GM23338 (cell line): ENCODE results near the gene PLXNB2. TPM values are rescaled to one million over a fixed set of nuclear protein-coding genes. Genes with fewer than 3 reads are reported as not detected.

Experiments
- ATAC-seq: fragments of 200-7000 bp; cut with Tn5 transposase; 3 replicates; pipeline ENCODE4 v1.9.1; 2020
- DNase-seq: peaks from one replicate; pipeline ENCODE4 v3.0.0-alpha.2; 2015; ENCODE audit warnings: low spot score
- H2AFZ ChIP-seq: fragments of 200-600 bp; sonication (generic); 2 replicates; pipeline ENCODE4 v1.8.0; 2016; ENCODE audit warnings: antibody characterized with exemption, mild to moderate bottlenecking, moderate library complexity
- H3F3A ChIP-seq: fragments of 200-600 bp; sonication (generic); replicated peaks from 2 replicates; pipeline ENCODE4 v1.8.0; 2017; ENCODE audit warnings: antibody characterized with exemption, mixed run types, low read depth
- H3K27ac ChIP-seq: fragments of 200-600 bp; sonication (generic); 2 replicates; pipeline ENCODE4 v1.6.1; 2016; ENCODE audit warnings: low read depth
- H3K27me3 ChIP-seq: fragments of 200-600 bp; sonication (generic); 2 replicates; pipeline ENCODE4 v1.8.0; 2016; ENCODE audit warnings: mild to moderate bottlenecking, mixed run types, moderate library complexity; ENCODE audit not compliant: insufficient read depth
- H3K36me3 ChIP-seq: fragments of 200-600 bp; sonication (generic); 2 replicates; pipeline ENCODE4 v1.8.0; 2016; ENCODE audit warnings: mild to moderate bottlenecking; ENCODE audit not compliant: insufficient read depth
- H3K4me1 ChIP-seq: fragments of 200-600 bp; sonication (generic); 2 replicates; pipeline ENCODE4 v1.8.0; 2016; ENCODE audit warnings: mild to moderate bottlenecking, moderate library complexity; ENCODE audit not compliant: insufficient read depth
- H3K4me2 ChIP-seq: fragments of 200-600 bp; sonication (generic); 2 replicates; pipeline ENCODE4 v1.7.1; 2017; ENCODE audit warnings: mixed run types
- H3K4me3 ChIP-seq: fragments of 200-600 bp; sonication (generic); 2 replicates; pipeline ENCODE4 v1.6.1; 2016; ENCODE audit warnings: mixed run types
- H3K79me2 ChIP-seq: fragments of 200-600 bp; sonication (generic); replicated peaks from 2 replicates; pipeline ENCODE4 v1.8.0; 2017; ENCODE audit warnings: mild to moderate bottlenecking; ENCODE audit not compliant: insufficient read depth
- H3K9me2 ChIP-seq: fragments of 200-600 bp; sonication (generic); 2 replicates; pipeline ENCODE4 v1.8.0; 2017; ENCODE audit not compliant: insufficient read depth
- H4K20me1 ChIP-seq: fragments of 200-600 bp; sonication (generic); replicated peaks from 2 replicates; pipeline ENCODE4 v1.8.0; 2017; ENCODE audit warnings: mild to moderate bottlenecking; ENCODE audit not compliant: insufficient read depth
- H3K27ac Mint-ChIP-seq: 2 replicates; pipeline ENCODE4 v1.8.0; 2020; ENCODE audit warnings: inconsistent platforms, mild to moderate bottlenecking, moderate library complexity, mixed read lengths
- H3K27me3 Mint-ChIP-seq: 3 replicates; pipeline ENCODE4 v1.8.0; 2022; ENCODE audit warnings: low read depth, mild to moderate bottlenecking, moderate library complexity, mixed read lengths, inconsistent platforms; ENCODE audit not compliant: insufficient read depth, poor library complexity
- H3K36me3 Mint-ChIP-seq: 3 replicates; pipeline ENCODE4 v1.8.0; 2021; ENCODE audit warnings: low read depth, mild to moderate bottlenecking, inconsistent platforms, moderate library complexity, mixed read lengths
- H3K4me1 Mint-ChIP-seq: 3 replicates; pipeline ENCODE4 v1.8.0; 2020; ENCODE audit warnings: mild to moderate bottlenecking, inconsistent platforms, mixed read lengths
- H3K4me3 Mint-ChIP-seq: 3 replicates; pipeline ENCODE4 v1.8.0; 2021; ENCODE audit warnings: moderate library complexity, mild to moderate bottlenecking, inconsistent platforms, mixed read lengths
- H3K9me3 Mint-ChIP-seq: 3 replicates; pipeline ENCODE4 v1.8.0; 2020; ENCODE audit warnings: moderate library complexity, mild to moderate bottlenecking, inconsistent platforms, mixed read lengths
- CREB1 ChIP-seq: fragments of 250-450 bp; sonication (Bioruptor Pico); IDR thresholded peaks from 2 replicates; pipeline ENCODE4 v1.5.0; 2020; ENCODE audit warnings: low read depth, mild to moderate bottlenecking, moderate library complexity
- EZH2 ChIP-seq: fragments of 200-600 bp; sonication (generic); IDR thresholded peaks from one replicate; pipeline ENCODE4 v1.8.0; 2017; ENCODE audit warnings: antibody characterized with exemption, mild to moderate bottlenecking, low read depth; ENCODE audit not compliant: unreplicated experiment
- EZH2phosphoT487 ChIP-seq: fragments of 200-600 bp; sonication (generic); IDR thresholded peaks from one replicate; pipeline ENCODE4 v1.8.1; 2018; ENCODE audit warnings: antibody characterized with exemption; ENCODE audit not compliant: unreplicated experiment
- JUNB ChIP-seq: IDR thresholded peaks from one replicate; pipeline ENCODE4 v1.6.1; 2016; ENCODE audit warnings: antibody characterized with exemption; ENCODE audit not compliant: unreplicated experiment
- NANOG ChIP-seq: IDR thresholded peaks from 2 replicates; pipeline ENCODE4 v1.6.1; 2016; ENCODE audit warnings: antibody characterized with exemption, borderline replicate concordance
- POLR2AphosphoS5 ChIP-seq: IDR thresholded peaks from 2 replicates; pipeline ENCODE4 v1.6.1; 2016; ENCODE audit warnings: antibody characterized with exemption, low read depth
- STAT1 ChIP-seq: IDR thresholded peaks from one replicate; pipeline ENCODE4 v1.6.1; 2016; ENCODE audit warnings: antibody characterized with exemption; ENCODE audit not compliant: unreplicated experiment
- ZNF114 ChIP-seq: fragments of 250-450 bp; sonication (Bioruptor Pico); IDR thresholded peaks from 2 replicates; pipeline ENCODE4 v1.5.0; 2020; ENCODE audit warnings: mild to moderate bottlenecking, moderate library complexity
- ZNF331 ChIP-seq: fragments of 250-450 bp; sonication (Bioruptor Pico); IDR thresholded peaks from 2 replicates; pipeline ENCODE4 v1.5.0; 2020; ENCODE audit warnings: low read depth, mild to moderate bottlenecking, moderate library complexity
- polyA plus RNA-seq: library from polyadenylated mRNA; unstranded; fragments of >200 nt; fragmentation: Nextera tagmentation; extraction: Ambion mirVana; gene quantifications from 2 replicates; pipeline ENCODE4 v1.2.1, GENCODE V29; 2016
- total RNA-seq: library from RNA; depleted of rRNA; stranded (reverse); fragments of >200 nt; shearing (Covaris generic); gene quantifications from 2 replicates; pipeline ENCODE4 v1.2.3, GENCODE V29; 2014
- TF ChIP-seq, protein P1 (sequence below): fragments of 250-450 bp; sonication (Bioruptor Pico); IDR thresholded peaks from 2 replicates; pipeline ENCODE4 v1.5.0; 2020; ENCODE audit warnings: mild to moderate bottlenecking, moderate library complexity
- TF ChIP-seq, protein P2 (sequence below), 2 experiments: fragments of 200-600 bp in 1 of 2; sonication (generic) in 1 of 2; conservative IDR thresholded peaks; 2 replicates each; pipeline versions ENCODE4 v1.5.1 to v1.6.1; 2016 to 2017; ENCODE audit warnings: antibody characterized with exemption in 2 of 2, low read depth in 2 of 2, mild to moderate bottlenecking in 2 of 2, moderate library complexity in 1 of 2
- TF ChIP-seq, protein P3 (sequence below): IDR thresholded peaks from one replicate; pipeline ENCODE4 v1.6.1; 2018; ENCODE audit warnings: antibody characterized with exemption; ENCODE audit not compliant: unreplicated experiment
- TF ChIP-seq, protein P4 (sequence below): IDR thresholded peaks from 2 replicates; pipeline ENCODE4 v1.6.1; 2016; ENCODE audit warnings: antibody characterized with exemption

PLXNB2 gene
- total and polyA plus RNA-seq, 2 experiments from 2014 or later, result 29.1 to 66.3 TPM

DNA sequence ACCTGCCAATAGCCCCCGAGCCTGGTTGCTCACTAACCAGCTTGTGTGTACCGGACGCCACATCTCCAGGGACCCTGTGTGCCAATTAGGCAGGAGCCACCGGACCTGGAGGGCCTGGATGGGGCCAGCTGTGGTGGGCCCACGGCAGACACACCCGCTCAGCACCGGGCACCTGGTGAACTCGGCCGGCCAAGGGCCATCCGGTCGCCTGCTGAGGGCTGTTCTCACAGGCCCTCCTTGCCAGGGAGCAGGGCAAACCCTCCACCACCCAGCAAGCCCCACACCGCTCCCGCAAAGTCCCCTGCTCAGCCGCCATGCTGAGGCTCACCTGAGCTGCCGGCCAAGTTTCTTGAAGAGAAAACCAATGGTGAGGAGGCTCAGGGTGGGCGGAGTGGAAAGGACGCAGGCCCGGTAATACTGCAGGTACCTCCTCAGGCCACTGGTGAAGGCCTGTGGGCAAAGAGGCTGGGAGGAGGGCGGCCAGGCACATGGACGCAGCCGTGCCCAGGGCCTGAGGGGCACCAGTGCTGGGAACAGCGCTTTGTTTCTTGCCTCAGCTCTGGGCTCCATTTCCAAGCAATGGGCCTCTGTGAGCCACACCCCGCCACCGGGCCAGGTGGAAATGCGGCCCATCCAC, 79.7 kb downstream of the PLXNB2 start:
- H2AFZ ChIP-seq, result no peak overlapping the region
- H3K79me2 ChIP-seq, result no peaks in the 10 kb centered on the region
- H3K4me1 ChIP-seq, result no peaks in the 10 kb centered on the region
- peaks cover 9% of the 10 kb centered on the region for H4K20me1 ChIP-seq
- ATAC-seq (no peak), DNase-seq (no peak)
- no peak overlapping the region for H3K27ac Mint-ChIP-seq
- no peaks in the 10 kb centered on the region for H3K9me2 ChIP-seq
- H3K36me3 ChIP-seq, result no peaks in the 10 kb centered on the region
- no peaks in the 10 kb centered on the region for H3K4me1 Mint-ChIP-seq
- no peak overlapping the region for H3K4me3 Mint-ChIP-seq
- H3K27me3 Mint-ChIP-seq, result peaks cover 7% of the 10 kb centered on the region
- no peak overlapping the region for H3K27ac ChIP-seq
- H3K9me3 Mint-ChIP-seq, result no peaks in the 10 kb centered on the region
- H3K4me2 ChIP-seq, result no peak overlapping the region
- H3K4me3 ChIP-seq, result no peak overlapping the region
- no peak for TF ChIP-seq CREB1 (CRISPR knock-in tag)
- TF ChIP-seq, protein P1, sequence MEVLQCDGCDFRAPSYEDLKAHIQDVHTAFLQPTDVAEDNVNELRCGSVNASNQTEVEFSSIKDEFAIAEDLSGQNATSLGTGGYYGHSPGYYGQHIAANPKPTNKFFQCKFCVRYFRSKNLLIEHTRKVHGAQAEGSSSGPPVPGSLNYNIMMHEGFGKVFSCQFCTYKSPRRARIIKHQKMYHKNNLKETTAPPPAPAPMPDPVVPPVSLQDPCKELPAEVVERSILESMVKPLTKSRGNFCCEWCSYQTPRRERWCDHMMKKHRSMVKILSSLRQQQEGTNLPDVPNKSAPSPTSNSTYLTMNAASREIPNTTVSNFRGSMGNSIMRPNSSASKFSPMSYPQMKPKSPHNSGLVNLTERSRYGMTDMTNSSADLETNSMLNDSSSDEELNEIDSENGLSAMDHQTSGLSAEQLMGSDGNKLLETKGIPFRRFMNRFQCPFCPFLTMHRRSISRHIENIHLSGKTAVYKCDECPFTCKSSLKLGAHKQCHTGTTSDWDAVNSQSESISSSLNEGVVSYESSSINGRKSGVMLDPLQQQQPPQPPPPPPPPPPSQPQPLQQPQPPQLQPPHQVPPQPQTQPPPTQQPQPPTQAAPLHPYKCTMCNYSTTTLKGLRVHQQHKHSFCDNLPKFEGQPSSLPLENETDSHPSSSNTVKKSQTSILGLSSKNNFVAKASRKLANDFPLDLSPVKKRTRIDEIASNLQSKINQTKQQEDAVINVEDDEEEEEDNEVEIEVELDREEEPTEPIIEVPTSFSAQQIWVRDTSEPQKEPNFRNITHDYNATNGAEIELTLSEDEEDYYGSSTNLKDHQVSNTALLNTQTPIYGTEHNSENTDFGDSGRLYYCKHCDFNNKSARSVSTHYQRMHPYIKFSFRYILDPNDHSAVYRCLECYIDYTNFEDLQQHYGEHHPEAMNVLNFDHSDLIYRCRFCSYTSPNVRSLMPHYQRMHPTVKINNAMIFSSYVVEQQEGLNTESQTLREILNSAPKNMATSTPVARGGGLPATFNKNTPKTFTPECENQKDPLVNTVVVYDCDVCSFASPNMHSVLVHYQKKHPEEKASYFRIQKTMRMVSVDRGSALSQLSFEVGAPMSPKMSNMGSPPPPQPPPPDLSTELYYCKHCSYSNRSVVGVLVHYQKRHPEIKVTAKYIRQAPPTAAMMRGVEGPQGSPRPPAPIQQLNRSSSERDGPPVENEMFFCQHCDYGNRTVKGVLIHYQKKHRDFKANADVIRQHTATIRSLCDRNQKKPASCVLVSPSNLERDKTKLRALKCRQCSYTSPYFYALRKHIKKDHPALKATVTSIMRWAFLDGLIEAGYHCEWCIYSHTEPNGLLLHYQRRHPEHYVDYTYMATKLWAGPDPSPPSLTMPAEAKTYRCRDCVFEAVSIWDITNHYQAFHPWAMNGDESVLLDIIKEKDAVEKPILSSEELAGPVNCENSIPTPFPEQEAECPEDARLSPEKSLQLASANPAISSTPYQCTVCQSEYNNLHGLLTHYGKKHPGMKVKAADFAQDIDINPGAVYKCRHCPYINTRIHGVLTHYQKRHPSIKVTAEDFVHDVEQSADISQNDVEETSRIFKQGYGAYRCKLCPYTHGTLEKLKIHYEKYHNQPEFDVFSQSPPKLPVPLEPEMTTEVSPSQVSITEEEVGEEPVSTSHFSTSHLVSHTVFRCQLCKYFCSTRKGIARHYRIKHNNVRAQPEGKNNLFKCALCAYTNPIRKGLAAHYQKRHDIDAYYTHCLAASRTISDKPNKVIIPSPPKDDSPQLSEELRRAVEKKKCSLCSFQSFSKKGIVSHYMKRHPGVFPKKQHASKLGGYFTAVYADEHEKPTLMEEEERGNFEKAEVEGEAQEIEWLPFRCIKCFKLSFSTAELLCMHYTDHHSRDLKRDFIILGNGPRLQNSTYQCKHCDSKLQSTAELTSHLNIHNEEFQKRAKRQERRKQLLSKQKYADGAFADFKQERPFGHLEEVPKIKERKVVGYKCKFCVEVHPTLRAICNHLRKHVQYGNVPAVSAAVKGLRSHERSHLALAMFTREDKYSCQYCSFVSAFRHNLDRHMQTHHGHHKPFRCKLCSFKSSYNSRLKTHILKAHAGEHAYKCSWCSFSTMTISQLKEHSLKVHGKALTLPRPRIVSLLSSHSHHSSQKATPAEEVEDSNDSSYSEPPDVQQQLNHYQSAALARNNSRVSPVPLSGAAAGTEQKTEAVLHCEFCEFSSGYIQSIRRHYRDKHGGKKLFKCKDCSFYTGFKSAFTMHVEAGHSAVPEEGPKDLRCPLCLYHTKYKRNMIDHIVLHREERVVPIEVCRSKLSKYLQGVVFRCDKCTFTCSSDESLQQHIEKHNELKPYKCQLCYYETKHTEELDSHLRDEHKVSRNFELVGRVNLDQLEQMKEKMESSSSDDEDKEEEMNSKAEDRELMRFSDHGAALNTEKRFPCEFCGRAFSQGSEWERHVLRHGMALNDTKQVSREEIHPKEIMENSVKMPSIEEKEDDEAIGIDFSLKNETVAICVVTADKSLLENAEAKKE, result no peak
- no peak for TF ChIP-seq EZH2phosphoT487
- TF ChIP-seq ZNF114 (CRISPR knock-in tag), result no peak
- TF ChIP-seq, protein P2, sequence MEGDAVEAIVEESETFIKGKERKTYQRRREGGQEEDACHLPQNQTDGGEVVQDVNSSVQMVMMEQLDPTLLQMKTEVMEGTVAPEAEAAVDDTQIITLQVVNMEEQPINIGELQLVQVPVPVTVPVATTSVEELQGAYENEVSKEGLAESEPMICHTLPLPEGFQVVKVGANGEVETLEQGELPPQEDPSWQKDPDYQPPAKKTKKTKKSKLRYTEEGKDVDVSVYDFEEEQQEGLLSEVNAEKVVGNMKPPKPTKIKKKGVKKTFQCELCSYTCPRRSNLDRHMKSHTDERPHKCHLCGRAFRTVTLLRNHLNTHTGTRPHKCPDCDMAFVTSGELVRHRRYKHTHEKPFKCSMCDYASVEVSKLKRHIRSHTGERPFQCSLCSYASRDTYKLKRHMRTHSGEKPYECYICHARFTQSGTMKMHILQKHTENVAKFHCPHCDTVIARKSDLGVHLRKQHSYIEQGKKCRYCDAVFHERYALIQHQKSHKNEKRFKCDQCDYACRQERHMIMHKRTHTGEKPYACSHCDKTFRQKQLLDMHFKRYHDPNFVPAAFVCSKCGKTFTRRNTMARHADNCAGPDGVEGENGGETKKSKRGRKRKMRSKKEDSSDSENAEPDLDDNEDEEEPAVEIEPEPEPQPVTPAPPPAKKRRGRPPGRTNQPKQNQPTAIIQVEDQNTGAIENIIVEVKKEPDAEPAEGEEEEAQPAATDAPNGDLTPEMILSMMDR (conservative IDR thresholded peaks at IDR 0.05; ENCODE audit: low read depth in 2 of 2), result no peak
- no peak for TF ChIP-seq STAT1
- TF ChIP-seq, protein P3, sequence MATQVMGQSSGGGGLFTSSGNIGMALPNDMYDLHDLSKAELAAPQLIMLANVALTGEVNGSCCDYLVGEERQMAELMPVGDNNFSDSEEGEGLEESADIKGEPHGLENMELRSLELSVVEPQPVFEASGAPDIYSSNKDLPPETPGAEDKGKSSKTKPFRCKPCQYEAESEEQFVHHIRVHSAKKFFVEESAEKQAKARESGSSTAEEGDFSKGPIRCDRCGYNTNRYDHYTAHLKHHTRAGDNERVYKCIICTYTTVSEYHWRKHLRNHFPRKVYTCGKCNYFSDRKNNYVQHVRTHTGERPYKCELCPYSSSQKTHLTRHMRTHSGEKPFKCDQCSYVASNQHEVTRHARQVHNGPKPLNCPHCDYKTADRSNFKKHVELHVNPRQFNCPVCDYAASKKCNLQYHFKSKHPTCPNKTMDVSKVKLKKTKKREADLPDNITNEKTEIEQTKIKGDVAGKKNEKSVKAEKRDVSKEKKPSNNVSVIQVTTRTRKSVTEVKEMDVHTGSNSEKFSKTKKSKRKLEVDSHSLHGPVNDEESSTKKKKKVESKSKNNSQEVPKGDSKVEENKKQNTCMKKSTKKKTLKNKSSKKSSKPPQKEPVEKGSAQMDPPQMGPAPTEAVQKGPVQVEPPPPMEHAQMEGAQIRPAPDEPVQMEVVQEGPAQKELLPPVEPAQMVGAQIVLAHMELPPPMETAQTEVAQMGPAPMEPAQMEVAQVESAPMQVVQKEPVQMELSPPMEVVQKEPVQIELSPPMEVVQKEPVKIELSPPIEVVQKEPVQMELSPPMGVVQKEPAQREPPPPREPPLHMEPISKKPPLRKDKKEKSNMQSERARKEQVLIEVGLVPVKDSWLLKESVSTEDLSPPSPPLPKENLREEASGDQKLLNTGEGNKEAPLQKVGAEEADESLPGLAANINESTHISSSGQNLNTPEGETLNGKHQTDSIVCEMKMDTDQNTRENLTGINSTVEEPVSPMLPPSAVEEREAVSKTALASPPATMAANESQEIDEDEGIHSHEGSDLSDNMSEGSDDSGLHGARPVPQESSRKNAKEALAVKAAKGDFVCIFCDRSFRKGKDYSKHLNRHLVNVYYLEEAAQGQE, result no peak
- TF ChIP-seq POLR2AphosphoS5, result no peak
- no peak for TF ChIP-seq ZNF331
- TF ChIP-seq NANOG, result no peak
- TF ChIP-seq, protein P4, sequence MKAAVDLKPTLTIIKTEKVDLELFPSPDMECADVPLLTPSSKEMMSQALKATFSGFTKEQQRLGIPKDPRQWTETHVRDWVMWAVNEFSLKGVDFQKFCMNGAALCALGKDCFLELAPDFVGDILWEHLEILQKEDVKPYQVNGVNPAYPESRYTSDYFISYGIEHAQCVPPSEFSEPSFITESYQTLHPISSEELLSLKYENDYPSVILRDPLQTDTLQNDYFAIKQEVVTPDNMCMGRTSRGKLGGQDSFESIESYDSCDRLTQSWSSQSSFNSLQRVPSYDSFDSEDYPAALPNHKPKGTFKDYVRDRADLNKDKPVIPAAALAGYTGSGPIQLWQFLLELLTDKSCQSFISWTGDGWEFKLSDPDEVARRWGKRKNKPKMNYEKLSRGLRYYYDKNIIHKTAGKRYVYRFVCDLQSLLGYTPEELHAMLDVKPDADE, result no peak
- TF ChIP-seq JUNB, result no peak
- no peak for TF ChIP-seq EZH2
- H3K36me3 Mint-ChIP-seq, result peaks cover 18% of the 10 kb centered on the region
- no peaks in the 10 kb centered on the region for H3K27me3 ChIP-seq
- H3F3A ChIP-seq, result no peaks in the 10 kb centered on the region
